Activated T-helper 17 cell treated with anti-CD3 and anti-CD28 coated beads, Interleukin-2, amount 50 U/mL, for 72 hours (primary cell): ENCODE measurements around the gene TPRN. TPM values are rescaled to one million over a fixed set of nuclear protein-coding genes. Genes with fewer than 3 reads are reported as not detected.
"Not testable (repeated sequence)": the region's sequence is repeated elsewhere in the genome, so short reads cannot be mapped to it uniquely, and the experiment has no call there.

Experiments used
- ATAC-seq: fragments of 150-1000 bp; cut with Tn5 transposase; replicated peaks from 2 replicates; pipeline ENCODE4 v1.10.0; 2021; ENCODE audit warnings: mild to moderate bottlenecking, moderate library complexity
- H3K27ac Mint-ChIP-seq: one replicate; pipeline ENCODE4 v1.8.0; 2022; ENCODE audit warnings: mixed read lengths
- H3K27me3 Mint-ChIP-seq: one replicate; pipeline ENCODE4 v1.8.0; 2022; ENCODE audit warnings: mixed read lengths
- H3K36me3 Mint-ChIP-seq: one replicate; pipeline ENCODE4 v1.8.0; 2022; ENCODE audit warnings: low read depth, mild to moderate bottlenecking, mixed read lengths
- H3K4me1 Mint-ChIP-seq: one replicate; pipeline ENCODE4 v1.8.0; 2022; ENCODE audit warnings: mixed read lengths
- H3K4me3 Mint-ChIP-seq: one replicate; pipeline ENCODE4 v1.8.0; 2022; ENCODE audit warnings: mild to moderate bottlenecking, mixed read lengths
- H3K9me3 Mint-ChIP-seq: one replicate; pipeline ENCODE4 v1.8.0; 2022; ENCODE audit warnings: mixed read lengths
- total RNA-seq, 2 donors: library from RNA; stranded (reverse); gene quantifications; one replicate each; pipeline ENCODE4 v1.2.3, GENCODE V29; 2022

Gene TPRN
- total RNA-seq, 2 donors from 2014 or later: 5.5 to 9.4 TPM

DNA sequence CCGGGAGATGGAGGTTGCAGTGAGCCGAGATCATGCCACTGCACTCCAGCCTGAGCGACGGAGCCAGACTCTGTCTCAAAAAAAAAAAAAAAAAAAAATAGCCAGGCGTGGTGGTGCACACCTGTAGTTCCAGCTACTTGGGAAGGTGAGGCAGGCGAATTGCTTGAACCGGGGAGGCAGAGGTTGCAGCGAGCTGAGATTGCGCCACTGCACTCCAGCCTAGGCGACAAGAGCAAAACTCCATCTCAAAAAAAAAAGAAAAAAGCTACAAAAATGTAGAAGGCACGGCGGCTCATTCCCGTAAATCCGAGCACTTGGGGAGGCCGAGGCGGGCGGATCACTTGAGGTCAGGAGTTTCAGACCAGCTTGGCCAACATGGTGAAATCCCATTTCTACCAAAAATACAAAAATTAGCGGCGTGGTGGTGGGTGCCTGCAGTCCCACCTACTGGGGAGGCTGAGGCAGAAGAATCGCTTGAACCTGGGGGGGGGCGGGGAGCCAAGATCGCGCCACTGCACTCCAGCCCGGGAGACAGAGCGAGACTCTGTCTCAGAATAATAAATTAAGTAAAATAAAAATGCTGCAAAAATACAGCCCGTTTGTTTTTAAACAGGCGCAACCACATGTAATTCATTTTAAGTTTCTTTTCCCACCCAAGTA, 39.1 kb upstream of the TPRN start:
- Mint-ChIP-seq H3K36me3 (peaks cover 34% of the 10 kb centered on the region), H3K4me3 (peak overlapping the region; percentile 71)
- H3K27me3 Mint-ChIP-seq, H3K4me1 Mint-ChIP-seq, H3K9me3 Mint-ChIP-seq, H3K27ac Mint-ChIP-seq, ATAC-seq: not testable (repeated sequence)

DNA sequence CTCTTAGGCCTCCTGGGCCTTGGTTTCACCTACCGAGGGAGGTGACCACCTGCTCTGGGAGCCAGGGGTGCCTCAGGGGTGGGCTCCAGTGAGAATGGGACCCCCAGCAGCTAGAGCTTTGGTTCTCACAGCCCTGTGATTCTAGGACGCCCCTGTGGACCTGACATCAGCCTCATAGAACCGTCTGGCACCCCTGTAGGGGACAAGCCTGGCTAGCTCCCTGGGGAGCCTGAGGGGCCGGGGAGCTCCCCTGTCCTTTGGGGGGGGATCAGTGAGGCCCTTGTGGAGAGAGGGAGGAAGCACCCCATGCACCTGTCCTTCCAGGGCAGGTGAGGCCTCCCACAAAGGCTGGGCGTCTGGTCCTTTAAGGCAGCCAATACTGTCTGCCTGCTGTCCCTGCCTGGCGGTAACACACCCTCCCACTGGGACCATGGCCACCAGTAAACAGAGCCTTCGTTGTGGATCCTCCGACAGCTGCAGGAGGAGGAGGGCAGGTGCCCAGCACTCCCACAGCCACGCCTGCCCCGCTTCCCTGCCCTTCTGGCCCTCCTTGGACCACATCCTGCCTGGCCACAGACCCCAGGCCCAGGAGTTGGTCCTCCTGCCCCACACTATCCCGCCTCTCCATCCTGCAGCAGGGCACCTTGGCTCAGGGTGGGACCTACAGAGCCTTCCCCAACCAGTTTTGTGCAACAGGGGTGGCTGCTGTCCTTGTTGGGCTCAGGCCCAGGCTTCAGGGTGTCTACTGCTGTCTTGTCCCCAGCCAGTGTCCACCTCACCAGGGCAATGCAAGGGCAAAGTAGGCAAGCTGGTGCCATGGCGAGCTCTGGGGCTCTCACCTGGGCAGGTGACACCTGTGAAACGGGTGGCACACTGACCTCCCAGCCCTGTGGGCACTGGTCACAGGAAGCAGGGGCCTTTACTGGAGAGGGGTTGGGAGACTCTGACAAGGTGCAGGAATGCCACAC, 37.5 kb upstream of the TPRN start:
- peak overlapping the region; percentile 71 for H3K4me3 Mint-ChIP-seq
- no peak overlapping the region for H3K27ac Mint-ChIP-seq
- peaks cover 20% of the 10 kb centered on the region for H3K36me3 Mint-ChIP-seq
- no peak for ATAC-seq
- H3K9me3 Mint-ChIP-seq: no peaks in the 10 kb centered on the region
- peaks cover 4% of the 10 kb centered on the region for H3K27me3 Mint-ChIP-seq
- H3K4me1 Mint-ChIP-seq: peaks cover 5% of the 10 kb centered on the region

GRCh38 chr9:137236936-137237421, 36.4 kb upstream of the TPRN start:
- peaks cover 4% of the 10 kb centered on the region for H3K27me3 Mint-ChIP-seq
- peaks cover 9% of the 10 kb centered on the region for H3K36me3 Mint-ChIP-seq
- ATAC-seq: no peak
- peaks cover 5% of the 10 kb centered on the region for H3K4me1 Mint-ChIP-seq
- no peaks in the 10 kb centered on the region for H3K9me3 Mint-ChIP-seq
- no peak overlapping the region for H3K27ac Mint-ChIP-seq
- no peak overlapping the region for H3K4me3 Mint-ChIP-seq

- Mint-ChIP-seq H3K27me3 (peaks cover 4% of the 10 kb centered on the region), H3K4me3 (no peak overlapping the region), H3K9me3 (no peaks in the 10 kb centered on the region), H3K36me3 (peaks cover 7% of the 10 kb centered on the region), H3K4me1 (peaks cover 5% of the 10 kb centered on the region), H3K27ac (no peak overlapping the region)
- peak; percentile 23 for ATAC-seq
Measured at GRCh38 chr9:137236238-137236935, 35.8 kb upstream of the TPRN start.

GRCh38 chr9:137235424-137236237, 35.1 kb upstream of the TPRN start:
- no peak overlapping the region for H3K4me3 Mint-ChIP-seq
- peaks cover 4% of the 10 kb centered on the region for H3K27me3 Mint-ChIP-seq
- no peaks in the 10 kb centered on the region for H3K36me3 Mint-ChIP-seq
- H3K27ac Mint-ChIP-seq: no peak overlapping the region
- ATAC-seq: no peak
- H3K4me1 Mint-ChIP-seq: no peaks in the 10 kb centered on the region
- H3K9me3 Mint-ChIP-seq: no peaks in the 10 kb centered on the region

GRCh38 chr9:137234758-137235423, 34.4 kb upstream of the TPRN start:
- Mint-ChIP-seq H3K36me3 (no peaks in the 10 kb centered on the region), H3K9me3 (no peaks in the 10 kb centered on the region), H3K27me3 (peaks cover 4% of the 10 kb centered on the region), H3K4me3 (no peak overlapping the region), H3K27ac (no peak overlapping the region), H3K4me1 (no peaks in the 10 kb centered on the region)
- no peak for ATAC-seq

- Mint-ChIP-seq H3K4me1 (no peaks in the 10 kb centered on the region), H3K36me3 (no peaks in the 10 kb centered on the region), H3K27me3 (peaks cover 4% of the 10 kb centered on the region), H3K4me3 (no peak overlapping the region), H3K9me3 (no peaks in the 10 kb centered on the region), H3K27ac (no peak overlapping the region)
- ATAC-seq: no peak
Measured at GRCh38 chr9:137234055-137234697, 33.6 kb upstream of the TPRN start.

DNA sequence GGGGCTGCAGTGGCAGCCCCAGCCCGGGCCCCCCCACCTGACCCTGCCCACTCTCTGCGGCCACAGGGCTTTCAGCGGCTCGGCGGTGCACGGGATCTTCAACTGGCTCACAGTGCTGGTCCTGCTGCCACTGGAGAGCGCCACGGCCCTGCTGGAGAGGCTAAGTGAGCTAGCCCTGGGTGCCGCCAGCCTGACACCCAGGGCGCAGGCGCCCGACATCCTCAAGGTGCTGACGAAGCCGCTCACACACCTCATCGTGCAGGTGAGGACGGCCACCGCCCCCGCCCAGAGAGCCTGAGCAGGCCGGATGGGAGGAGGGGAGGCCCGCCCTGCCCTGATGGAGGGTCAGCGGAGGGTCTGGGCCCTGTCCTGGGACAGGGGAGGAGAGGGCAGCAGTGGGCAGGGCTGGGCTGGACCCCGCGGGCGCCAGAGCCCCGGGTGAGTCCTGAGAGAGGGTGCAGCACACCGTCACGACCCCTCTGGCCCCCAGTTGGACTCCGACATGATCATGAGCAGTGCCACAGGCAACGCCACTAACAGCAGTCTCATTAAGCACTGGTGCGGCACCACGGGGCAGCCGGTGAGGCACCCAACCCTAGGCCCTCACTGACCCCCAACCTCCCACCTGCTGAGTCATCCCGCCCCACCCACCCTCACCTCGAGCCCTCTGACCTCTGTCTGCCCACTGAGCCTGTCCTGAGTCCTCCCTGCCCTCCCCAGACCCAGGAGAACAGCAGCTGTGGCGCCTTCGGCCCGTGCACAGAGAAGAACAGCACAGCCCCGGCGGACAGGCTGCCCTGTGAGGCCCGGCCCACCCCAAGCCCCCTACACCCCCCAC, 32.8 kb upstream of the TPRN start:
- no peak for ATAC-seq
- Mint-ChIP-seq H3K4me1 (no peaks in the 10 kb centered on the region), H3K27ac (no peak overlapping the region), H3K4me3 (no peak overlapping the region), H3K36me3 (no peaks in the 10 kb centered on the region), H3K9me3 (no peaks in the 10 kb centered on the region), H3K27me3 (peaks cover 4% of the 10 kb centered on the region)

GRCh38 chr9:137232510-137232909, 32.0 kb upstream of the TPRN start:
- Mint-ChIP-seq H3K27ac (no peak overlapping the region), H3K4me3 (no peak overlapping the region), H3K36me3 (no peaks in the 10 kb centered on the region), H3K9me3 (no peaks in the 10 kb centered on the region), H3K4me1 (peaks cover 3% of the 10 kb centered on the region), H3K27me3 (peaks cover 7% of the 10 kb centered on the region)
- ATAC-seq: no peak

- no peaks in the 10 kb centered on the region for H3K36me3 Mint-ChIP-seq
- H3K4me3 Mint-ChIP-seq: no peak overlapping the region
- ATAC-seq: no peak
- H3K4me1 Mint-ChIP-seq: peaks cover 5% of the 10 kb centered on the region
- H3K9me3 Mint-ChIP-seq: no peaks in the 10 kb centered on the region
- H3K27ac Mint-ChIP-seq: no peak overlapping the region
- peaks cover 8% of the 10 kb centered on the region for H3K27me3 Mint-ChIP-seq
Measured at GRCh38 chr9:137232101-137232500, 31.6 kb upstream of the TPRN start.

DNA sequence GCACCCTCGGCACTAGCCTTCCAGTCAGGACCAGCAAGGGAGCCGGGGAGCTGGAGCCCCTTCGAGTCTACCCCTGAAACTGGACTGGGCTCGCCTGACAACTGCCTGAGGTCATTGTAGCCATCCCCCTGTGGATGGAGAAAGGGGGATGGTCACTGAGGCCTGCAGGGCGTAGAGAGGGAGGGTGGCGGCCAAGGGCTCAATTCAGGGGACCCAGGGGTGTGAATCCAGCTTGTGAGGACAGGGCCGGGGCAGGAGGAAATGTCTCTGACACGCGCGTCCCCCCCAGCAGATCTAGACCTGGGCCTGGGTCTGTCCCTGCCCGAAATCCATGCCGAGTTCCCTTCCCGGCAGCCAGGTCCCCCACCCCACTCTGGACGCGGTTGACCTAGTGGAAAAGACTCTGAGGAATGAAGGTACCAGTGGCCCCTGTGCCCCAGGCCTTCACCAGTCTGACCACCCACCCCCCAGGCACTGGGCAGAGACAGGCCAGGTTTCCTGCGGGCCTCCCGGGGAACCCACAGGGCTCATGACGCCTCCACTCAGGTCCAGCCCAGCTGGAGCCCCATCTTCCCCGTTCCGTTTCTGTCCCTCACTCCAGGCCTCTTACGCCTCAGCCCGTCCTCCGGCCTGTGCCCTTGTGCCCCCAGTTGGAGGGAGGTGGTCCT, 31.0 kb upstream of the TPRN start:
- Mint-ChIP-seq H3K4me3 (no peak overlapping the region), H3K27ac (no peak overlapping the region), H3K27me3 (peaks cover 8% of the 10 kb centered on the region), H3K4me1 (peaks cover 5% of the 10 kb centered on the region), H3K9me3 (no peaks in the 10 kb centered on the region), H3K36me3 (no peaks in the 10 kb centered on the region)
- ATAC-seq: no peak

DNA sequence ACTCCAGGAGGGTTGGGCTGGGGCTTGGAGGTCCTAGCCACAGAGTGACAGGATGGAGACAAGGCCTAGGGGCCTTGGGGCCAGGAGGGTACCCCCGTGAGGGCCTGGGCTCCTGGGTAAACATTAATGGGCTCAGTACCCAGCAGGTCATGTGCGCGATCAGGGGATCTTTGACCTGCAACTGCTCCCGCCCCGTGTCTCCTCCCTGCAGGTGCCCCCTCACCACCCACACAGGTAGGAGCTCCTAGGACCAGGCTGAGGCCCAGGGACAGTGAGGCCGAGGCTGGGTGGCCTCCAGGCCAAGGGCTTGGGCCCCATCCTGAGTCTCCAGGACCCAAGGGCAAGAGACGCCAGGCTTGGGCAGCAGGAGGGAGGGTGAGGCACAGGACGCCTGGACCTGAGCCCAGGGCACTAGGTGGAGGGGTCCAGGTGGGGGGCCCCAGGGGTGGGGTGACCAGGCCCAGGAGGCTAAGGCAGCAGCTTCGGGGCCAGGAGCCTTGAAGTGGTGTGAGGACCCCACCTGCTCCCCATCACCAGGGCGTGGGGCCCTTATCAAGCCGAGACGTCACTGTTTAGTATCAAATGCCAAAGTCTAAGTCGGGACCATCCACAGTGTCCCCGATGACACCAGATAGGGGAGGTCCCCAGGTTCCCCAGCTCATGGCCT, 30.3 kb upstream of the TPRN start, which contains the start of gene SLC34A3:
Gene SLC34A3, plus strand, starts transcription at position 197 of the 667 bp plus-strand sequence. CDS start 802 bp downstream, outside the sequence.
- Mint-ChIP-seq H3K36me3 (no peaks in the 10 kb centered on the region), H3K27ac (no peak within 1 kb of the TSS), H3K4me3 (no peak within 1 kb of the TSS), H3K27me3 (peaks cover 8% of the 10 kb centered on the region), H3K9me3 (no peaks in the 10 kb centered on the region), H3K4me1 (peaks cover 5% of the 10 kb centered on the region)
- no peak for ATAC-seq
